Left ventricle myocardium inferior (tissue), 1 donor: ENCODE data around the gene SBK1. TPM values are rescaled to one million over a fixed set of nuclear protein-coding genes. Genes with fewer than 3 reads are reported as not detected.

ENCODE experiments used
- DNase-seq: peaks from one replicate; pipeline ENCODE4 v3.0.0-alpha.2; 2020
- H3K27ac ChIP-seq: fragments of 200-600 bp; replicated peaks from 2 replicates; pipeline ENCODE4 v1.8.0; 2021
- H3K27me3 ChIP-seq: fragments of 200-600 bp; 2 replicates; pipeline ENCODE4 v1.8.0; 2021; ENCODE audit warnings: low read depth
- H3K36me3 ChIP-seq: fragments of 200-600 bp; 2 replicates; pipeline ENCODE4 v1.8.0; 2021
- H3K4me1 ChIP-seq: fragments of 200-600 bp; 2 replicates; pipeline ENCODE4 v1.8.0; 2021
- H3K4me3 ChIP-seq: fragments of 200-600 bp; 2 replicates; pipeline ENCODE4 v1.8.0; 2021; ENCODE audit warnings: mild to moderate bottlenecking, moderate library complexity
- H3K9me3 ChIP-seq: fragments of 200-600 bp; replicated peaks from 2 replicates; pipeline ENCODE4 v1.8.0; 2021
- CTCF ChIP-seq: fragments of 200-600 bp; IDR thresholded peaks from 2 replicates; pipeline ENCODE4 v1.8.0; 2021; ENCODE audit warnings: antibody characterized with exemption, mild to moderate bottlenecking, borderline replicate concordance
- intact Hi-C: fragments of 100-400 bp; cut with micrococcal nuclease; formaldehyde crosslinking; loops from one replicate; pipeline ENCODE4 v1.11.0; 2022
- total RNA-seq: library from RNA; stranded (reverse); fragmentation: NEBNext Ultra II Directional; extraction: Animal tissue kit (Norgen Biotek cat#: 25700); gene quantifications from one replicate; pipeline ENCODE4 v1.2.1, GENCODE V29; 2021
- donor health status: DM: no; HTN: yes; CAD: no; lungs with severe emphysema.

The SBK1 gene
- total RNA-seq, 1 donor from 2014 or later: 2.3 TPM

GRCh38 chr16:28276301-28276700, 16.0 kb upstream of the SBK1 start:
- intact Hi-C loops: loop anchor here (5.0 kb wide), 1 partner anchor 41 kb away; no protein-coding TSS in a partner anchor

DNA sequence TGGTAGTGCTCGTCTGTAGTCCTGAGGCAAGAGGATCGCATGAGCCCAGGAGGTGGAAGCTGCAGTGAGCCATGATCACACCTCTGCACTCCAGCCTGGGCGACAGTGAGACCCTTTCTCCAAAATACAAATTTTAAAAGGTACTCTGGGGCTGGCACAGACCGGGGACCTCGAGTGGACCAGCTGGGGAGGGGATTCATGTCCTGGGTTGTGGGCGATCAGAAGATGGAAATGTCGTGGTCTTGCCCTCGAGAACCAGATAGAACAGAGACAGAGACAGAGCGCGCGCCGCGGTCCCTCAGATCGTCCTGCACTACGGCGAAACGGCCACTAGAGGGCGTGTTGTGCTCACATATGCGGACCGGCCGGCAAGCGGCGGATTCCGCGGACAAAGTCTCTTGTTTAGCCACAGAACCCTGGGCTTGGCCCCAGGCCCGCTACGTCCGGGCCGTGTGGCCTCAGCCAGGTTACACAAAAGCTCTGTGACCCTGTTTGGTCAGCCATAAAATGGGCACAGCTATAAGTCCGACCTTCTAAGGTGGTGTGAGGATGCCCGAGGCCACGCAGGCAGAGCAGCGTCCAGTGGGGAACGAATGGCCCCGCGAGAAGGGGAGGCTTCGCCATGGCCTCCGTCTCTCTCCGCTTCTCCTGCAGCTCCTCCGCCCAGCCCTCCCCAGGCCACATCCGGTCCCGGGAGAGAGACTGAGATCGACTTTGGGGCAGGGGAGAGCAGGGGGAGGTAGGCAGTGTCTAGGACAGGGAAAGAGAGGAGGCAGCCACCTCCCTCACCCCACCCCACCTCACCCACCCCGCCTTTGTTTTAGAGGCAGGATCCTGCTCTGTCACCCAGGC, 14.6 kb upstream of the SBK1 start:
- peaks cover 48% of the 10 kb centered on the region for H3K27me3 ChIP-seq
- no peaks in the 10 kb centered on the region for H3K36me3 ChIP-seq
- peak; percentile 96 for TF ChIP-seq CTCF
- H3K4me3 ChIP-seq: peak overlapping the region; percentile 57
- intact Hi-C loops: loop anchor here (5.0 kb wide), 1 partner anchor 40 kb away; no protein-coding TSS in a partner anchor
- H3K27ac ChIP-seq: no peak overlapping the region
- peaks cover 12% of the 10 kb centered on the region for H3K4me1 ChIP-seq
- no peaks in the 10 kb centered on the region for H3K9me3 ChIP-seq
- DNase-seq: peak; percentile 84

More at GRCh38 chr16:28276301-28276700, 16.0 kb upstream of the SBK1 start:
- H3K4me3 ChIP-seq: no peak overlapping the region
- H3K9me3 ChIP-seq: peaks cover 6% of the 10 kb centered on the region
- peaks cover 42% of the 10 kb centered on the region for H3K27me3 ChIP-seq
- no peak for DNase-seq
- no peaks in the 10 kb centered on the region for H3K36me3 ChIP-seq
- H3K27ac ChIP-seq: no peak overlapping the region
- no peak for TF ChIP-seq CTCF
- peaks cover 12% of the 10 kb centered on the region for H3K4me1 ChIP-seq

DNA sequence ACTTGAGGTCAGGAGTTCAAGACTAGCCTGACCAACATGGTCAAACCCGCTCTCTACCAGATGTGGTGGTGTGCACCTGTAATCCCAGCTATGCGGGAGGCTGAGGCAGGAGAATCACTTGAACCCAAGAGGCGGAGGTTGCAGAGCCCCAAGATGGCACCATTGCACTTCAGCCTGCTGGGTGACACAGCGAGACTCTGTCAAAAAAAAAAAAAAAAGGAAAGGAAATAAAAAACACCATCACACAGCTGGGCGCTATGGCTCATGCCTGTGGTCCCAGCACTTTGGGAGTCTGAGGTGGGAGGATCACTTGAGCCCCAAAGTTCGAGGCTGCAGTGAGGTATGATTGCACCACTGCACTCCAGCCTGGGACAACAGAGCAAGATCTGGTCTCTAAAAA, 13.3 kb upstream of the SBK1 start:
- Histone ChIP-seq H3K9me3 (no peaks in the 10 kb centered on the region), H3K36me3 (no peaks in the 10 kb centered on the region), H3K4me1 (peaks cover 5% of the 10 kb centered on the region), H3K4me3 (no peak overlapping the region), H3K27me3 (peaks cover 42% of the 10 kb centered on the region), H3K27ac (no peak overlapping the region)
- DNase-seq: no peak
- TF ChIP-seq CTCF: no peak
- intact Hi-C loops: loop anchor here (5.0 kb wide), 1 partner anchor 38 kb away; no protein-coding TSS in a partner anchor

DNA sequence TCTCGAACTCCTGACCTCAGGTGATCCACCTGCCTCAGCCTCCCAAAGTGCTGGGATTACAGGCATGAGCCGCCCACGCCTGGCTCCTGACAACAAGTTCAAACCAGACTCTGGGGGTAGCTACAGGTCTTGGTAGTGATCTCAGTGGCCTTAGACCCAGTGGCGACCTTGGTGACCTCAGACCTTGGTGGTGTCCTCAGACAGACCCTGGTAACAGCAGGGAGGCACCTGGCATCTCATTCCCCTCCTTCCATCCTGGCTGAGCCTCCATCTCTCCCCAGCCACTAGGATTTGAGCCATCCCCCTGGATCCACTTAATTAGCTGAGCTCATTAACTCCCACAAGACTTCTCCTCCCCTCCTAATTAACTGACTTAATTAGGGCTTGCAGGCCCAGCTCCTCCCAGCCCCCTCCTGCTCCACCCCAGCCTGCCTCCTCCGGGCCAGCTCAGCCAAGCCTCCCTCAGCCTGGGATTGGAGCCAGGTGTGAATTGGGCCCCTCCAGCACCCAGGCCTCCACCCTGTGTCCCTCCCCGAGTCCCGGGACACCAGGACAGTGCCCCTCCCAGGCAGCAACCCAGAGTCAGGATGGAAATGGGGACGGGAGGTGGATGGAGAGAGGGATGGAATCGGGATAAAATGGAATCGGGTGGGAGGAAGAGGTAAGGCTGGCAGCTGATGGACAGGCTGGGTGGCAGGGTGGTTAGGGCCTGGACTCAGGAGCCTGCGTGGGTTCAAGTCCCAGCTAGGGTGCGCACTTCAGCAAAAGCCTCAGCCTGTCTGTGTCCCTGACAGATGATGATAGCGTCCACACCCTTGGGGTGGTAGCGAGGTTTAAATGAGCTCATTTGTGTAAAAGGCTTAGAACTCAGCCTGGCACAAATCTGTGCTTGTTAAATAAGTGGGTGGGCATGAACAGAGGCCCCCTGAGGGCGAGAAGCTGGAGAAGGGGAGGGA, 11.2 kb upstream of the SBK1 start:
- Histone ChIP-seq H3K36me3 (no peaks in the 10 kb centered on the region), H3K27me3 (peaks cover 28% of the 10 kb centered on the region), H3K4me3 (no peak overlapping the region), H3K9me3 (no peaks in the 10 kb centered on the region), H3K4me1 (peaks cover 5% of the 10 kb centered on the region), H3K27ac (no peak overlapping the region)
- no peak for DNase-seq
- intact Hi-C loops: no loop called here
- TF ChIP-seq CTCF: no peak

- Histone ChIP-seq H3K4me3 (no peak overlapping the region), H3K36me3 (no peaks in the 10 kb centered on the region), H3K9me3 (no peaks in the 10 kb centered on the region), H3K27ac (no peak overlapping the region), H3K4me1 (peaks cover 5% of the 10 kb centered on the region), H3K27me3 (peaks cover 21% of the 10 kb centered on the region)
- intact Hi-C loops: no loop called here
- TF ChIP-seq CTCF: no peak
- DNase-seq: no peak
Observed at GRCh38 chr16:28282045-28282444, 10.3 kb upstream of the SBK1 start.
